SK-N-SH (cell line): ENCODE measurements around the gene MYLK.

Experiments used
- CHD2 ChIP-seq: fragments of 150-350 bp; IDR thresholded peaks from 2 replicates; pipeline ENCODE4 v1.6.1; 2018; ENCODE audit warnings: low read length; ENCODE audit not compliant: partially characterized antibody
- ELF1 ChIP-seq: IDR thresholded peaks from 2 replicates; pipeline ENCODE4 v1.4.0; 2012
- FOXM1 ChIP-seq: IDR thresholded peaks from 2 replicates; pipeline ENCODE4 v1.4.0; 2012; ENCODE audit warnings: low read depth, mild to moderate bottlenecking
- JUND ChIP-seq: IDR thresholded peaks from 2 replicates; pipeline ENCODE4 v1.4.0; 2012
- SMC3 ChIP-seq: IDR thresholded peaks from 2 replicates; pipeline ENCODE4 v1.6.1; 2012; ENCODE audit warnings: low read depth, low read length, improper control_type of control experiment
- TAF1 ChIP-seq: IDR thresholded peaks from 2 replicates; pipeline ENCODE4 v1.6.1; 2012; ENCODE audit warnings: low read depth, mild to moderate bottlenecking, low read length, moderate library complexity, borderline replicate concordance
- YY1 ChIP-seq: IDR thresholded peaks from 2 replicates; pipeline ENCODE4 v1.4.0; 2012; ENCODE audit warnings: low read depth, mild to moderate bottlenecking
- TF ChIP-seq, protein P1 (sequence below): IDR thresholded peaks from 2 replicates; pipeline ENCODE4 v1.4.0; 2012; ENCODE audit warnings: low read depth, borderline replicate concordance
- TF ChIP-seq, protein P2 (sequence below): IDR thresholded peaks from 2 replicates; pipeline ENCODE4 v1.4.0; 2012; ENCODE audit warnings: low read depth
- TF ChIP-seq, protein P3 (sequence below): IDR thresholded peaks from 2 replicates; pipeline ENCODE4 v1.6.1; 2012; ENCODE audit warnings: mild to moderate bottlenecking, low read depth, low read length, moderate library complexity

DNA sequence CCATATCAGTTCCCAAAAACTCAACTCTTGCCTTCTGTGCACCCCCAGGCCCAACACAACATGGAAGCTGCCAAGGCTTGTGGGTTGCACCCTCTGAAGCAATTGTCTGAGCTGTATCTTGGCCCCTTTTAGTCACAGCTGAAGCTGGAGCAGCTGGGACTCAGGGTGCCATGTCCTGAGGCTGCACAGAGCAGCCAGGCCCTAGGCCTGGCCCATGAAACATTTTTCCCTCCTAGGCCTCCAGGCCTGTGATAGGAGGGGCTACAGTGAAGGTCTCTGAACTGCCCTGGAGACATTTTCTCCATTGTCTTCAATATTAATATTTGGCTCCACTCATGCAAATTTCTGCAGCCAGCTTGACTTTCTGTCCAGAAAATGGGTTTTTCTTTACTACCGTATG lies 8.1 kb upstream of the MYLK start:
- TF ChIP-seq CHD2: no peak
- TF ChIP-seq ELF1: no peak
- no peak for TF ChIP-seq SMC3
- no peak for TF ChIP-seq YY1
- TF ChIP-seq, protein P1, sequence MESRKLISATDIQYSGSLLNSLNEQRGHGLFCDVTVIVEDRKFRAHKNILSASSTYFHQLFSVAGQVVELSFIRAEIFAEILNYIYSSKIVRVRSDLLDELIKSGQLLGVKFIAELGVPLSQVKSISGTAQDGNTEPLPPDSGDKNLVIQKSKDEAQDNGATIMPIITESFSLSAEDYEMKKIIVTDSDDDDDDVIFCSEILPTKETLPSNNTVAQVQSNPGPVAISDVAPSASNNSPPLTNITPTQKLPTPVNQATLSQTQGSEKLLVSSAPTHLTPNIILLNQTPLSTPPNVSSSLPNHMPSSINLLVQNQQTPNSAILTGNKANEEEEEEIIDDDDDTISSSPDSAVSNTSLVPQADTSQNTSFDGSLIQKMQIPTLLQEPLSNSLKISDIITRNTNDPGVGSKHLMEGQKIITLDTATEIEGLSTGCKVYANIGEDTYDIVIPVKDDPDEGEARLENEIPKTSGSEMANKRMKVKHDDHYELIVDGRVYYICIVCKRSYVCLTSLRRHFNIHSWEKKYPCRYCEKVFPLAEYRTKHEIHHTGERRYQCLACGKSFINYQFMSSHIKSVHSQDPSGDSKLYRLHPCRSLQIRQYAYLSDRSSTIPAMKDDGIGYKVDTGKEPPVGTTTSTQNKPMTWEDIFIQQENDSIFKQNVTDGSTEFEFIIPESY: no peak
- TF ChIP-seq, protein P2, sequence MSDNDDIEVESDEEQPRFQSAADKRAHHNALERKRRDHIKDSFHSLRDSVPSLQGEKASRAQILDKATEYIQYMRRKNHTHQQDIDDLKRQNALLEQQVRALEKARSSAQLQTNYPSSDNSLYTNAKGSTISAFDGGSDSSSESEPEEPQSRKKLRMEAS: no peak
- TF ChIP-seq TAF1: no peak
- no peak for TF ChIP-seq JUND
- no peak for TF ChIP-seq FOXM1
- TF ChIP-seq, protein P3, sequence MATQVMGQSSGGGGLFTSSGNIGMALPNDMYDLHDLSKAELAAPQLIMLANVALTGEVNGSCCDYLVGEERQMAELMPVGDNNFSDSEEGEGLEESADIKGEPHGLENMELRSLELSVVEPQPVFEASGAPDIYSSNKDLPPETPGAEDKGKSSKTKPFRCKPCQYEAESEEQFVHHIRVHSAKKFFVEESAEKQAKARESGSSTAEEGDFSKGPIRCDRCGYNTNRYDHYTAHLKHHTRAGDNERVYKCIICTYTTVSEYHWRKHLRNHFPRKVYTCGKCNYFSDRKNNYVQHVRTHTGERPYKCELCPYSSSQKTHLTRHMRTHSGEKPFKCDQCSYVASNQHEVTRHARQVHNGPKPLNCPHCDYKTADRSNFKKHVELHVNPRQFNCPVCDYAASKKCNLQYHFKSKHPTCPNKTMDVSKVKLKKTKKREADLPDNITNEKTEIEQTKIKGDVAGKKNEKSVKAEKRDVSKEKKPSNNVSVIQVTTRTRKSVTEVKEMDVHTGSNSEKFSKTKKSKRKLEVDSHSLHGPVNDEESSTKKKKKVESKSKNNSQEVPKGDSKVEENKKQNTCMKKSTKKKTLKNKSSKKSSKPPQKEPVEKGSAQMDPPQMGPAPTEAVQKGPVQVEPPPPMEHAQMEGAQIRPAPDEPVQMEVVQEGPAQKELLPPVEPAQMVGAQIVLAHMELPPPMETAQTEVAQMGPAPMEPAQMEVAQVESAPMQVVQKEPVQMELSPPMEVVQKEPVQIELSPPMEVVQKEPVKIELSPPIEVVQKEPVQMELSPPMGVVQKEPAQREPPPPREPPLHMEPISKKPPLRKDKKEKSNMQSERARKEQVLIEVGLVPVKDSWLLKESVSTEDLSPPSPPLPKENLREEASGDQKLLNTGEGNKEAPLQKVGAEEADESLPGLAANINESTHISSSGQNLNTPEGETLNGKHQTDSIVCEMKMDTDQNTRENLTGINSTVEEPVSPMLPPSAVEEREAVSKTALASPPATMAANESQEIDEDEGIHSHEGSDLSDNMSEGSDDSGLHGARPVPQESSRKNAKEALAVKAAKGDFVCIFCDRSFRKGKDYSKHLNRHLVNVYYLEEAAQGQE: no peak
